SK-N-DZ (cell line): Measurements from ENCODE around the gene LRRC37A3. TPM values are rescaled to one million over a fixed set of nuclear protein-coding genes. Genes with fewer than 3 reads are reported as not detected.
"Not testable (repeated sequence)": the region's sequence is repeated elsewhere in the genome, so short reads cannot be mapped to it uniquely, and the experiment has no call there.

Experiments
- DNase-seq: peaks from one replicate; pipeline ENCODE4 v3.0.0-alpha.2; 2015; ENCODE audit warnings: low spot score
- polyA plus RNA-seq, 2 experiments: library from polyadenylated mRNA; depleted of rRNA; stranded (reverse); fragments of >200 nt; gene quantifications; 2 replicates each; pipeline ENCODE4 v1.2.3, GENCODE V29; 2014

The LRRC37A3 gene
- polyA plus RNA-seq (2014; cell fraction: cytosol; rRNA removed) = 0.73 and 1.0 TPM in 2 replicates
- polyA plus RNA-seq (2014; cell fraction: nucleus; rRNA removed) = 1.9 and 4.9 TPM in 2 replicates

DNA sequence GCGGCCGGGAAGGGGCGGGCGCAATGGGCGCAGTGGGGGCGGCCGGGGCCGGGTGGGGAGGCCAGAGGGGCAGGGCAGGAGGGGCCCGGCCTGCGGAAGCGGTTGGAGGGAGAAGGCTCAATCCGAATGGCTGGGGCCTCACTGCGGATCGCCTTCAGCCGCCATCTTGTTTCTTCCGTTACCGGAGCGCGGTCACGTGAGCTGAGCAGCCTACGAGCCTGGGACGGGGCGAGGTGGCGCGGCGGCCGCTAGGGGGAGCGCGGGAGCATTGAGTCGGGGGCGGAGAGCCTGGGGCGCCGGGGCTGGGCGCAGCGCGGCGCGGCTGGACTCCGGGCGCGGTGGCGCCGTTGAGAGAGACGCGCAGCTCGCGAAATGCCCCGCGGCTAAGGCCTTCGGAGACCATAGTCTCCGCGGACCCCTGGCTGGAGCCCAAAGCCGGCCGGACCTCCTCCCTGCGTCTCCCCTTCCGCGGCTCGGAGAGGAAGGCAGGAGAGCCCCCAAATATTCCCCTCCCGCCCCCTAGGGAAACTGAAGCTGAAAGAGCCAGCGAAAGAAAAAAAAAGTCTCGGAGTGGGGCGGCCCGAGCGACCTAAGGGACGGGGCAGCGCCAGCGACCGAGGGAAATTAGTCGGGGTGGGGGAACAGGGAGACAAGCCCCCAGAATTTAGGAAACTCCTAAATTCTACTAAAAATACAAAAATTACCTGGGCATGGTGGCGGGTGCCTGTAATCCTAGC lies at the start of gene LRRC37A3:
Gene LRRC37A3, minus strand, starts transcription at position 190 of the 737 bp plus-strand sequence. CDS start 22,221 bp downstream, outside the sequence.
- DNase-seq = peak; percentile 96

GRCh38 chr17:64965873-64966287 lies 46.6 kb upstream of the LRRC37A3 start:
- DNase-seq = peak; percentile 64

DNA sequence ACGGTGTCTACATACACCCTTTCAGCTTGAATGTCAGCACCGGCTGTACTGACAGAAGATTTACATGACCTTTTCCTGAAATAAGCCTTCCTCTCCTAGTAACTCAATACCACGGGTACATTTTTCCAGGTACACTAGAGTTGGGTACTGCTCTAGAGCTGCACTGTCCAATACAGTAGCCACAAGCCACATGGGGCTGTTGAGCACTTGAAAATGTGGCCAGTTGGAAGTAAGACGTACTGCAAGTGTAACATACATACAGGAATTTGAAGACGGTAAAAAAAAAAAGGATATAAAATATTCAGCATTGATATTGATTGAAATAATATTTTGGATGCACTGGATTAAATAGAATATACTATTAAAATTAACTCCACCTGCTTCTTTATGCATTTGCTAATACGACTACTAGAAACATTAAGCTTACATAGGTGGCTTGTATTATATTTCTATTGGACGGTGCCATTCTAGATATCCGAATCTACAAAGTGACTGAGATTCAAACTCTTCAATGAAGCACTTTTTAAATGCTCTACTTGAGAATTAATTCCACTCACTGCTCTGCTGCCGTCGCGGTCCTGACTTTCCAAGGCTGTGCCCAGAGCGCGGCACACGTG lies 46.1 kb upstream of the LRRC37A3 start:
- not testable (repeated sequence) for DNase-seq

- DNase-seq = no peak
These were observed 45.5 kb upstream of the LRRC37A3 start for GRCh38 chr17:64964796-64965195.

DNA sequence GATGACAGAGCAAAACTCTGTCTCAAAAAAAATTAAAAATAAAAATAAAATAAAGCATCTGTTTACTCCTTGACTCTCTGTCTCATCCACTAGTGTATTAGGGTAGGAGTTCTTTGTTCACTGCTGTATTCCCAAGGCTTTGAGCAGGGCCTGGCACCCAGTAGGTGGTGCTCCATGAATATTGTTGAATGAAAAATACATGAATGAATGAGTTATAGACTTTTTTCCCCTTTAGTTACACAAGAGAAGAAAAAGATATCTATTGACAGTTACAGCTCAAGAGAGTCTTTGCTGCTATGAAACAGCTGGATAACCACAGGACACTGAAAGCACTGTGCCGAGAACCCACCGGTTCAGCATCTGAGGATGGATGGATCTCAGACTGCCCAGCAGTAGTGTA lies 44.5 kb upstream of the LRRC37A3 start:
- DNase-seq = not testable (repeated sequence)

DNA sequence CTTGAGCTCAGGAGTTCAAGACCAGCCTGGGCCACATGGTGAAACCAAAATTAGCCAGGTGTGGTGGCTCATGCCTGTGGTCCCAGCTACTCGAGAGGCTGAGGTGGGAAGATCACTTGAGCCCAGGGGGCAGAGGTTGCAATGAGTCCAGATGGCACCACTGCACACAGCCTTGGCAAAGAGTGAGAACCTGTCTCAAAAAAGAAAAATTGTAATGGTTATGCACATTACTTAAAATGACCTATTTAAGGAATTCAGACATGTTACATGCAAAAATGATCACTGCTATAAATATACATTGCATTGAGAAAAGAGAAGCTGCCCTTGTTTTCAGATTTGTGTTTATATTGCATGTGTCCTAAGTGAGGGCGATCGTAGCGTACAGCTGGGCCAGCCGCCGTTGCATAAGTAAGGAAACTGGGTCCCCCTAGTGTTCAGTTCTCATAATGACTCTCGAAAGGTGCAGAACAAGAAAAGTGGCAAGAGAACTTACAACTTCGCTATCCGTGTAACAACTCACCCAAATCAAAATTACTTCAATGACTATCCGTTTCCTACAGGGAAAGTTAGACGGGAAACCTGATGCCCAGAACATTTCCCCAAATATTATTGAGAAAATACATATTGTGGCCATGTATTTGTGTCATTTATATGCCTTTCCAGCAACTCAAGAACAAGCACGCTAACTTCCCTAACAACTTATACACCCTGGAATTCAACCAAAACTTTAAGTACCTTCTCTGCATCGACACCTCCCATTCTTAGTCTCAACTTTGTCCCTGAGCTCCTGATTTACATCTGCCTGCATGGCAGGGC lies 42.5 kb upstream of the LRRC37A3 start:
- peak; percentile 62 for DNase-seq

DNA sequence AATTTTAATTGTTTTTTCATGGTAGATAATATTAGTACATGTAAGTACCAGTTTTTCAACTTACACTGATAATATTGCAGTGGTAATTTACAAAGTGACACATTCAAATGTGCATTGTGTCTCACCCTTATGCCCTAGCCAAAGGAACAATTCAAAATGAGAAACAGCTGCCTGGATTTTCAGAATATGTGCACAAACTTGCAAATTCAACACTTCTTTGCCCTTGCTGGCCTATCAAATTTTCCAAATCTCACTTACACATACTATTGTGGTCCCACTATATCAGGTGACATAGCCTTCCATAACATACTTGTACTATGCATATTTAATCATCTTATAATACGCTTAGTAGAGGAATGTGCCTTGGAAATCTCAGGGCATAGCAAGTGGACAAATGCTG lies 32.6 kb upstream of the LRRC37A3 start:
- DNase-seq = no peak

- DNase-seq = no peak
These were observed 31.6 kb upstream of the LRRC37A3 start for GRCh38 chr17:64950871-64951270.

- no peak for DNase-seq
These were observed 27.9 kb upstream of the LRRC37A3 start for GRCh38 chr17:64947152-64947551.

DNA sequence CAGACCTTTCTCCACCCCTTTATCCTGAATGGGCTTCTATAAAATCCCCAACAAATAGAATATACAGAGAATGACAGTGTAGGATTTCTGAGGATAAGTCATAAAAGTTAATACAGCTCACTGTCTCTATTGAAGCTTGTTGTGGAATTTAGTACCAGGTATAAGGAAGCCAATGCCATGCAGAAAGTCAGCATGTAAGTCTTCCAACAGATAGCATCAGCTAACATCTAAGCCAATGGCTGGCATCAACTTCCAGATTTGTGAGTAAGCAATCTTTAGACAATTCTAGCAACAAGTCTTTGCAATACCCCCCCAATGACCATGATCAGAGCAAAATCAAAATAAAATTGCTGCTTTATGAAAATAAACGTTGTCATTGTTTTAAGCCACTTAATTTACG lies 22.5 kb upstream of the LRRC37A3 start:
- no peak for DNase-seq

- DNase-seq = no peak
These were observed 21.8 kb upstream of the LRRC37A3 start for GRCh38 chr17:64941045-64941444.

GRCh38 chr17:64940055-64940454 lies 20.8 kb upstream of the LRRC37A3 start:
- DNase-seq = no peak

DNA sequence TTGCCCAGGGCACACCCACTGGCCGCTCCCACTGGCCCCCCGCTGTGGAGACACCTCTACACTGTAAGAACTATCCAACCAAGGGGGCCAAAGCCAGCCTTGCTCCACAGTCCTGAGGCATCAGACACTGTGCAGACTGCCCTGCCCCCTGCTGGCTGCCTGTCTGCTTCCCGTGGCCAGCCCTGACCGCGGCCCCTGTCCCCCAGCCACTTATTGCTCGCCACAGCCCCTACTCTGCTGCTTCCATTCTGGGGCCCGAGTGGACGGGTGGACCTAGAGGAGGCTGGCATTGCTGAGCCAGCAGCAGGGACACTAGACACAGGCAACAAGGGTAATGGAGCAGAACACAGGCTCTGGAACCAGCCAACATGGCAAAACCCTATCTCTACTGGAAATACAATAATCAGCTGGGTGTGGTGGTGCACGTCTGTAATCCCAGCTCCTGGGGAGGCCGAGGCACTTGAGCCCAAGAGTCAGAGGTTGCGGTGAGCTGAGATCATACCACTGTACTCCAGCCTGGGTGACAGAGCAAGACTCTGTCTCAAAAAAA lies 19.7 kb upstream of the LRRC37A3 start:
- no peak for DNase-seq

GRCh38 chr17:64938290-64938689 lies 19.0 kb upstream of the LRRC37A3 start:
- DNase-seq = no peak

DNA sequence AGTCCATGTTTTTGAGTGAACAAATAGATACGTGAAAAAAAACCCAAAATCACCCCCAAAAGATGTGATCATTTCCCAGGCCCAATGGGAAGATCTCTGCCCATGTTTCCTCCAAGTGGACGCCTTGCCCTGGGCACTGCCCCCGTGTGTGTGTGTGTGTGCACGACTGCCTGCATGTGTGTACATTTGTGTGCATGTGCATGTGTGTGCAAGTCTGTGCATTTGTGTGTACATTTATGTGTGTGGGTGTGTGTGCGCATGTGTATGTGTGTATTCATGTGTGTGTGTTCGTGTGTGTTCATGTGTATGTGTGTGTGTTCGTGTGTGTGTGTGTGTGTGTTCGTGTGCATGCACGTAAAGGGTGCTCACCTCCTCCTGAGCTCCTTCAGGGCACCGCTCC lies 16.8 kb upstream of the LRRC37A3 start:
- DNase-seq = no peak

DNA sequence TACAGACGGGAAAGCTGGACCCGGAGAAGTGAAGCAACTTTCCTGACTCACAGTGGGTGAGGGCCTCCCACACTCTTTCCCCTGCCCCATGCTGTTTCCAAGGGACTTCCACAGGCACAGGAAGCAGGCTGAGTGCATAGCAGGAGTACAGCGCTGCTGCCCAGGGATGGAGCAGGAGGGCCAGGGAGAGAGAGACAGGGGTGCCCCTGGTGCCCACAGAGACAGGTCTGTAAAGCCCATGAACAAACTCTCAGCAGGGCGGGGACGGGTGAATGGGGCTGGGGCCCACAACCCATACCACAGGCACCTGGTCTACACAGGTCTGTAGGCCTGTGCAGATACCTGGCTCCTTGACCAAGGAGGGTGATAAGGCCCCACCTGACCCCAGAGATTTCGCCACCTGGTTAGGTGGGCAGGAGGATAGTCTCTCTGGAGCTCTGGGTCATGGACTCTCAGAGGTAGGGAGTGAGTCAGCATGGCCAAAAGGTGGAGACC lies 15.1 kb upstream of the LRRC37A3 start:
- DNase-seq = not testable (repeated sequence)

- DNase-seq = not testable (repeated sequence)
These were observed 13.6 kb upstream of the LRRC37A3 start for GRCh38 chr17:64932850-64933249.

DNA sequence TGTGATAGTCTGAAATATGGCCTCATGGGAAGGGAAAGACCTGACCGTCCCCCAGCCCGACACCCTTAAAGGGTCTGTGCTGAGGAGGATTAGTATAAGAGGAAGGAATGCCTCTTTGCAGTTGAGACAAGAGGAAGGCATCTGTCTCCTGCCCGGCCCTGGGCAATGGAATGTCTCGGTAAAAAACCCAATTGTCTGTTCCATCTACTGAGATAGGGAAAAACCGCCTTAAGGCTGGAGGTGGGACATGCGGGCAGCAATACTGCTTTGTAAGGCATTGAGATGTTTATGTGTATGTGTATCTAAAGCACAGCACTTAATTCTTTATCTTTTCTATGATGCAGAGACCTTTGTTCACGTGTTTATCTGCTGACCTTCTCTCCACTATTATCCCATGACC lies 11.1 kb upstream of the LRRC37A3 start:
- DNase-seq = not testable (repeated sequence)

DNA sequence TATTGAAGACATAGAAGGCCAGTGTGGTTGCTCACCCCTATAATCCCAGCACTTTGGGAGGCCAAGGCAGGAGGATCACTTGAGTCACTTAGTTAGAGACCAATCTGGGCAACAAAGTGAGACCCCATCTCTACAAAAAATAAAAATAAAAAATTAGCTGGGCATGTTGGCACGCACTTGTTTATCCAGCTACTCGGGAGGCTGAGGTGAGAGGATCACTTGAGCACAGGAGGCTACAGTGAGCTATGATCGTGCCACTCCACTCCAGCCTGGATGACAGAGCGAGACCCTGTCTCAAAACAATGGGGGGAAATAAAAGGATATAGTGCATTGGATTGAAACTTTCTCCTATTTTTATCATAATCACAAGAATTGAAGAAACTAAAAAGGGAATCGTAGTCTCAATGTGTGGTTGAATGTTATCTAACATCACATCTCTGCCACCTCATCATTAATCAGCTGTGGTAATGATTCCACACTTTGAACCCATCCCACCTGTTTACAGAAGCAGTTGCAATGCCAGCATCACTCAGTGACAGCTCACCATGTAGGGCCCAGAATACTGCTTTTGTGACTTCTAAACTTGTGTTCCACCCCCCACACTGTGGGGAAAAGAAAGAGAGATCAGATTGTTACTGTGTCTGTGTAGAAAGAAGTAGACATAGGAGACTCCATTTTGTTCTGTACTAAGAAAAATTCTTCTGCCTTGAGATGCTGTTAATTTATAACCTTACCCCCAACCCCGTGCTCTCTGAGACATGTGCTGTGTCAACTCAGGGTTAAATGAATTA lies 10.3 kb upstream of the LRRC37A3 start:
- DNase-seq = not testable (repeated sequence)

DNA sequence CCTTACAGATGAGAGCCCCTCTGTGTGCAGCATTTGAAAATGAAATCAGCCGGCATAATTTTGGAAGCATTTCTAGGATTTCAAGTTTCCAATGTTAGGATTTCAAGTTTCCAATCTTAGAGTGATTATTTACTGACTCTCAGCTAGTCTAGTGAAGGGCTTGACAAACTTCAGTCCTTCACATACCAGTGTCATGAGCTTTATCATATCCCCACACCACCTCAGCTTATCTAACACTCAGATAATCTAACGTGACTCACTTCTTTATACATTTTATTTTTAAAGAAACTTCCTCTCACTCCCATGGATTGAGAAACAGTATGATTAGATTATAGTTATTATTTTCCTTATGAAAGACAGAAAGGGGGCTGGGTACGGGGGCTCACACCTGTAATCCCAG lies 9.4 kb upstream of the LRRC37A3 start:
- DNase-seq = not testable (repeated sequence)

GRCh38 chr17:64927444-64927843 lies 8.2 kb upstream of the LRRC37A3 start:
- DNase-seq = peak; percentile 73
